B cell (primary cell): Measurements from ENCODE around the gene SCMH1.

Experiments
- CTCF ChIP-seq: fragments of 200-600 bp; IDR thresholded peaks from one replicate; pipeline ENCODE4 v1.8.0; 2022; ENCODE audit warnings: antibody characterized with exemption, mild to moderate bottlenecking
- EZH2 ChIP-seq: IDR thresholded peaks from 2 replicates; pipeline ENCODE4 v1.6.1; 2012; ENCODE audit warnings: borderline replicate concordance, low read depth, mild to moderate bottlenecking, moderate library complexity, low read length; ENCODE audit not compliant: insufficient read depth, poor library complexity, severe bottlenecking

- TF ChIP-seq CTCF (no peak), EZH2 (no peak)
Observed at GRCh38 chr1:41246568-41246967, 4.5 kb upstream of the SCMH1 start.
